ENCODE data around the gene UBP1. TPM values are rescaled to one million over a fixed set of nuclear protein-coding genes. Genes with fewer than 3 reads are reported as not detected.
"Not testable (repeated sequence)": the region's sequence is repeated elsewhere in the genome, so short reads cannot be mapped to it uniquely, and the experiment has no call there.

UBP1 gene
- total and polyA plus RNA-seq, 2 donors (not counting 1 experiment from before 2014, with no cell fraction given), result 48.1 to 99.7 TPM

GRCh38 chr3:33419948-33420347, 20.3 kb downstream of the UBP1 start:
- H3K36me3 ChIP-seq (ENCODE audit: control insufficient read depth, insufficient read depth, low read length), result no peaks in the 10 kb centered on the region
- H3K9me3 ChIP-seq (ENCODE audit: control insufficient read depth, insufficient read depth, low read depth, low read length), result no peaks in the 10 kb centered on the region
- no peaks in the 10 kb centered on the region for H4K20me1 ChIP-seq (ENCODE audit: control insufficient read depth, extremely low read depth, insufficient read depth, low read length)
- H3K27ac ChIP-seq (ENCODE audit: insufficient read depth, low read length), result no peak overlapping the region
- H3K4me3 ChIP-seq (replicated peaks in 1 of 4; ENCODE audit: control extremely low read depth in 1 of 4, insufficient read depth in 1 of 4, low read depth in 3 of 4, low read length in 4 of 4), result no peak overlapping the region
- H3K4me1 ChIP-seq (ENCODE audit: control insufficient read depth, extremely low read depth, insufficient read depth, low read length), result peaks cover 2% of the 10 kb centered on the region
- H3K79me2 ChIP-seq (ENCODE audit: control insufficient read depth, insufficient read depth, low read length), result peaks cover 19% of the 10 kb centered on the region
- no peak overlapping the region for H2AFZ ChIP-seq (ENCODE audit: low read length)
- H3K4me2 ChIP-seq (ENCODE audit: extremely low read depth, insufficient read depth, low read length), result no peak overlapping the region
- no peak overlapping the region for H3K9ac ChIP-seq (ENCODE audit: insufficient read depth, low read length)
- no peak for TF ChIP-seq CTCF (conservative IDR thresholded peaks at IDR 0.05 in 1 of 2, IDR thresholded peaks at IDR 0.05 in 1 of 2; ENCODE audit: low read depth in 1 of 2, low read length in 2 of 2)
- TF ChIP-seq EZH2 (IDR thresholded peaks at IDR 0.05; ENCODE audit: low read length, missing control alignments), result no peak
- no peak for DNase-seq (ENCODE audit: low read depth in 2 of 2)
- H3K27me3 ChIP-seq (ENCODE audit: control insufficient read depth, insufficient read depth, low read length), result no peaks in the 10 kb centered on the region

GRCh38 chr3:33417066-33417673, 23.0 kb downstream of the UBP1 start:
- H3K36me3 ChIP-seq (ENCODE audit: control insufficient read depth, insufficient read depth, low read length), result no peaks in the 10 kb centered on the region
- H3K9ac ChIP-seq (ENCODE audit: insufficient read depth, low read length), result no peak overlapping the region
- H3K27me3 ChIP-seq (ENCODE audit: control insufficient read depth, insufficient read depth, low read length), result no peaks in the 10 kb centered on the region
- no peak overlapping the region for H3K4me2 ChIP-seq (ENCODE audit: extremely low read depth, insufficient read depth, low read length)
- H2AFZ ChIP-seq (ENCODE audit: low read length), result no peak overlapping the region
- TF ChIP-seq CTCF (conservative IDR thresholded peaks at IDR 0.05 in 1 of 2, IDR thresholded peaks at IDR 0.05 in 1 of 2; ENCODE audit: low read depth in 1 of 2, low read length in 2 of 2) (no peak), EZH2 (IDR thresholded peaks at IDR 0.05; ENCODE audit: low read length, missing control alignments) (no peak)
- peaks cover 7% of the 10 kb centered on the region for H3K79me2 ChIP-seq (ENCODE audit: control insufficient read depth, insufficient read depth, low read length)
- H3K27ac ChIP-seq (ENCODE audit: insufficient read depth, low read length), result no peak overlapping the region
- DNase-seq (ENCODE audit: low read depth in 2 of 2), result peak; percentile 20 to 37
- no peaks in the 10 kb centered on the region for H4K20me1 ChIP-seq (ENCODE audit: control insufficient read depth, extremely low read depth, insufficient read depth, low read length)
- no peak overlapping the region for H3K4me3 ChIP-seq (replicated peaks in 1 of 4; ENCODE audit: control extremely low read depth in 1 of 4, insufficient read depth in 1 of 4, low read depth in 3 of 4, low read length in 4 of 4)
- H3K9me3 ChIP-seq (ENCODE audit: control insufficient read depth, insufficient read depth, low read depth, low read length), result no peaks in the 10 kb centered on the region
- H3K4me1 ChIP-seq (ENCODE audit: control insufficient read depth, extremely low read depth, insufficient read depth, low read length), result peaks cover 2% of the 10 kb centered on the region

- not testable (repeated sequence) for H4K20me1 ChIP-seq (ENCODE audit: control insufficient read depth, extremely low read depth, insufficient read depth, low read length); H3K4me1 ChIP-seq (ENCODE audit: control insufficient read depth, extremely low read depth, insufficient read depth, low read length); DNase-seq (ENCODE audit: low read depth in 2 of 2); H2AFZ ChIP-seq (ENCODE audit: low read length); H3K4me2 ChIP-seq (ENCODE audit: extremely low read depth, insufficient read depth, low read length); H3K4me3 ChIP-seq (replicated peaks in 1 of 4; ENCODE audit: control extremely low read depth in 1 of 4, insufficient read depth in 1 of 4, low read depth in 3 of 4, low read length in 4 of 4); H3K27ac ChIP-seq (ENCODE audit: insufficient read depth, low read length); H3K79me2 ChIP-seq (ENCODE audit: control insufficient read depth, insufficient read depth, low read length); H3K9ac ChIP-seq (ENCODE audit: insufficient read depth, low read length); H3K9me3 ChIP-seq (ENCODE audit: control insufficient read depth, insufficient read depth, low read depth, low read length); H3K36me3 ChIP-seq (ENCODE audit: control insufficient read depth, insufficient read depth, low read length); H3K27me3 ChIP-seq (ENCODE audit: control insufficient read depth, insufficient read depth, low read length)
Observed at GRCh38 chr3:33410816-33411215, 29.4 kb downstream of the UBP1 start.

Measured in fibroblast of lung (primary cell).